Neural cell (in vitro differentiated cells): Measurements from ENCODE around the gene PDCD1.
"Not testable (repeated sequence)": the region's sequence is repeated elsewhere in the genome, so short reads cannot be mapped to it uniquely, and the experiment has no call there.

Source experiments
- EP300 ChIP-seq: fragments of 450-650 bp; conservative IDR thresholded peaks from 2 replicates; pipeline ENCODE4 v1.6.1; 2014; ENCODE audit warnings: antibody characterized with exemption, mild to moderate bottlenecking, moderate library complexity; ENCODE audit not compliant: poor library complexity, severe bottlenecking
- TF ChIP-seq, protein P1 (sequence below): fragments of 450-650 bp; IDR thresholded peaks from 2 replicates; pipeline ENCODE4 v1.5.1; 2014; ENCODE audit warnings: antibody characterized with exemption, mild to moderate bottlenecking, moderate library complexity; ENCODE audit not compliant: poor library complexity, severe bottlenecking

DNA sequence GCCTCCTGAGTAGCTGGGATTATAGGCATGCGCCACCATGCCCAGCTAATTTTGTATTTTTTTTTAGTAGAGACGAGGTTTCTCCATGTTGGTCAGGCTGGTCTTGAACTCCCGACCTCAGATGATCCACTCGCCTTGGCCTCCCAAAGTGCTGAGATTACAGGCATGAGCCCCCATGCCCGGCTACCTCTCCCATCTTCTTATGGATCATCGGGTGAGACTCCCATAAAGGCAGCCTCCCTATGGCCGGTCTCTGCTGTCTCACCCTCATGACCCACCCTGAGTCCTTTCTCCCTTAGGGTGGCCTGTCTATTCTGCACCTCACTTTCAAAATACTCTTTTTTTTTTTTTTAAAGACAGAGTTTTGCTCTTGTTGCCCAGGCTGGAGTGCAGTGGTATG, 49.1 kb upstream of the PDCD1 start:
- TF ChIP-seq EP300, result not testable (repeated sequence)
- TF ChIP-seq, protein P1, sequence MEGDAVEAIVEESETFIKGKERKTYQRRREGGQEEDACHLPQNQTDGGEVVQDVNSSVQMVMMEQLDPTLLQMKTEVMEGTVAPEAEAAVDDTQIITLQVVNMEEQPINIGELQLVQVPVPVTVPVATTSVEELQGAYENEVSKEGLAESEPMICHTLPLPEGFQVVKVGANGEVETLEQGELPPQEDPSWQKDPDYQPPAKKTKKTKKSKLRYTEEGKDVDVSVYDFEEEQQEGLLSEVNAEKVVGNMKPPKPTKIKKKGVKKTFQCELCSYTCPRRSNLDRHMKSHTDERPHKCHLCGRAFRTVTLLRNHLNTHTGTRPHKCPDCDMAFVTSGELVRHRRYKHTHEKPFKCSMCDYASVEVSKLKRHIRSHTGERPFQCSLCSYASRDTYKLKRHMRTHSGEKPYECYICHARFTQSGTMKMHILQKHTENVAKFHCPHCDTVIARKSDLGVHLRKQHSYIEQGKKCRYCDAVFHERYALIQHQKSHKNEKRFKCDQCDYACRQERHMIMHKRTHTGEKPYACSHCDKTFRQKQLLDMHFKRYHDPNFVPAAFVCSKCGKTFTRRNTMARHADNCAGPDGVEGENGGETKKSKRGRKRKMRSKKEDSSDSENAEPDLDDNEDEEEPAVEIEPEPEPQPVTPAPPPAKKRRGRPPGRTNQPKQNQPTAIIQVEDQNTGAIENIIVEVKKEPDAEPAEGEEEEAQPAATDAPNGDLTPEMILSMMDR, result not testable (repeated sequence)
